HG03565 (cell line): Measurements from ENCODE around the gene STK24.

Experiments used
- ATAC-seq: cut with Tn5 transposase; IDR thresholded peaks from one replicate; pipeline ENCODE4 v1.9.1; 2021; ENCODE audit warnings: mild to moderate bottlenecking, moderate library complexity; ENCODE audit not compliant: unreplicated experiment

The STK24 gene

DNA sequence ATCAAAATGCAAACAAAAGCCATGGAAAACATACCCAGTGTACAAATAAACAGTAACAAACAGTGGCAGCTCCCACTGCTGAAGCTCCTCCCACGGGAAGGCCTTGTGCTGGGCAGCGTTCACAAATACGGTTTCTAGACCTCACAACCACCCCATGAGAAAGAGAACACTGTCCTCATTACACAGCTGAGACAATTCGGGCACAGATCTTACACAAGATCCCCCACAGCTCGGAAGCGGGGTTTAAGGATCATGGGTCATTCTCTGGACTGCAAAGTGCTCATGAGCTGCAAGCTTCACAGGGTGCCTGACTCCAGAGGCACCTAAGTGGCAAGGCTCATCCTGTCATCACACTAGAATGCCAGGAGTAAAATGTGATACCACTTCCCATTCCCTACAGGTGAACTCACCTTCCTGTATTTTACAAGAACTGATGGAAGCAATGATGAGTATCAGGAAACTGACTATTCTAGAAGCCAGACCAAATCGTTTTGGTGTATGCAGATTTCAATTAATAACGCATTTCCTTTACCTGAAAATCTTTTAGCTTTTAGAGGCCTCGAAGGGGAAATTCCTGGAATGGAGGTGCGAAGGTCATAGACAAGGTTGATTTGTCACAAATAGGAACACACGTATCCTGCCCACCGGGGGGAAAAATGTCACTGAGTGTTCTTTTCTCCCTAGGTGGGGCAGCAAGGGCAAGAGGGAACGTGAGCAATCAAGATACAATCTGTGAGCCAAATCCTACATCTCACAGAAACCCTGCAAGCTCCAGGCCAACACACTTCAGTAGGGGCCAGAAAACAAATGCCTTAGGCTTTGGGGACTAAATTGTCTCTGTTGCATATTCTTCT lies 41.2 kb downstream of the STK24 start:
- no peak for ATAC-seq

DNA sequence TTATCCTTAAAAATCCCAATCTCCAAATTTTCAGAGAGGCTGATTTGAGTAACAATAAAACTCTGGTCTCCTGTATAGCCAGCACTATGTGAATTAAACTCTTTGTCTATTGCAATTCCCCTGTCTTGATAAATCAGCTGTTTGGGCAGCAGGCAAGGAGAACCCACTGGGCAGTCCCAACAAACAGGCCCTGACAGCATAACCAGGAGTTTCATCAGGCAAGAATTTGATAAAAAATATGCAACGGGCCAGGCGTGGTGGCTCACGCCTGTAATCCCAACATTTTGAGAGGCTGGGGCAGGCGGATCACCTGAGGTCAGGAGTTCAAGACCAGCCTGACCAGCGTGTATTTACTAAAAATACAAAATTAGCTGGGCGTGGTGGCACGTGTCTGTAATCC lies 42.1 kb downstream of the STK24 start:
- no peak for ATAC-seq

GRCh38 chr13:98533912-98534311 lies 43.0 kb downstream of the STK24 start:
- ATAC-seq = no peak

DNA sequence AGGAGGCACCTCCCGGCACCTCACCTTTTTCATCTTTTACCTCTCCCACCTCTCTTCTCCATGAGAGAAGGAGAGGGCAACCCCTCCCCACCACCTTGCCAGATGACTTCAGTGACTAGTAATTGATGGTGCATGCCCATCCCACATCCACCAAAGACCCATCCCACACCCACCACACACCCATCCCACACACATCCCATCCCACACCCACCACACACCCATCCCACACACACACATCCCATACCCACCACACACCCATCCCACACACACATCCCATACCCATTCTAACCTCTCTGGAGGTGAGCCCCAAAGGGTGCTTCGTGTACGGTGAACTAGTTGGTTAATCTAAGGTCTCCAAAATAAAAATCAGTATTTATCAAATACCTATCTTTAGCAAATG lies 44.7 kb downstream of the STK24 start:
- ATAC-seq = no peak

DNA sequence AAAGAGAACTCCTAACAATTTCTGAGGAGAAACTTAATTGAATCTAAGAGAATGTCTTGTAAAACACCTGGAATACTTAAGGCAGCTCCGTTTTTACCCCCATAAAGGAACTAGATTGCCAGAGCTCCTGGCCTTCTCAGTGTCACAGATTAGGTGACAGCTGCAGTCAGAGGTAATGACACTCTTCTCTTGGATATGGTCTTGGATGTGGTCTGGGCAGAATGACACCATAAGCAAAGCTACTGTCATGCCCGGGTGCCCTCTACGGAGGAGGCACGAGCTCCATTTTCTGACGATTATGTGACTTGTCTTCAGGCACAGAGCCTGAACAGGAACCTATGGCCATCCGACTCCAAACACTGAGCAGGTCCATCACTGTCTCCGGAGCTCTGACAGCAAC lies 46.7 kb downstream of the STK24 start:
- no peak for ATAC-seq

DNA sequence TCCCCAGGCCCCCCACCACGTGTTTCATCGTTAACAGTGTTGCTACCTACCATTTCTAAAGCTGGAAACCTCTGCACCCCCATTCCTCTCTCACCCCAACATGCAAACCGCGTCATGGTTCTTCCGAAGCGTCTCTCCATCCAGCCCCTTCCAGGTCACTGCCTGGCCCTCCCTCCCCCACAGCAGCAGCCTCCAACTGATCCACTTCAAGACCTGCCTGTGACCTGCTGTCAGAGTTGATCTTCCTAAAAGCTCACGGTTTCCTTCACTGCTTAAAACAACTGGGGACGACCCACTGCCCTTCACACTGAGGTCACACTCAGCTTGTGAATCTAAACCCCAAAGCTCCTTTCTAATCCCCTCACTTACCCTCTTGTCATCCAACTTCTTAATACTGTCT lies 47.7 kb downstream of the STK24 start:
- no peak for ATAC-seq

GRCh38 chr13:98528663-98529064 lies 48.2 kb downstream of the STK24 start:
- ATAC-seq = no peak

DNA sequence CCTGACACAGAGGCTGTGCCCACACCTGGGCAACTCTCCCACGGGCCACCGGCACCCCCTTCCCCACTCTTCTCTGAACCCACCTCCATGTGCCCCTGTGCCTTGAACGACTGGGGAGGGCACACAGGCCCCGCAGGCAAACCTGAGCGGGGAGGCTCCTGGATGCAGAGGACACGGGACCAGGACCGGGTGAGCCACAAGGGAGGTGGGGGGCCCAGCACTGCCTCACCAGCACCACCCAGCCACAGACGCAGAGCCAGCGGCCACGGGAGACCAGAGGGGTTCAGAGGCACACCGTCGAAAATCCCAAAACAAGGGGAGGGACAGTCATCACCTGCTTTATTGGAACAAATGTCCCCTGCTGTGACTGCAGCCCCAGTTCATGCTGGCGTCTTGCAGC lies 49.4 kb downstream of the STK24 start:
- ATAC-seq = no peak

DNA sequence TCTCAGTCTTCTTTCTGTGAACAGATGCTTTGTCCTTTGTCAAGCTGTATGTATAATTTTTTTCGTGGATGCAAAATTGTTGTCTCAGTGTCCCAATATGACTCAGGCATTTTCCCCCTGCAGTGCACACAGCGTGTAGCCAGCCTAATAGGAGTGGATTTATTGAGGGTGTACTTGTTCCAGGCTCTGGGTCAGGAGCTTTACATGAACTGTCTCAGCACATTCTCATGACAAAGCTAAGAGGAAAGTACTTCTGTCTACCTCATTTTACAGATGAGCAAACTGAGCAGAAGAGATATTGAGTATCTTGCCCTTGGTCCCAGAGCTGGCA lies 50.8 kb downstream of the STK24 start:
- no peak for ATAC-seq

DNA sequence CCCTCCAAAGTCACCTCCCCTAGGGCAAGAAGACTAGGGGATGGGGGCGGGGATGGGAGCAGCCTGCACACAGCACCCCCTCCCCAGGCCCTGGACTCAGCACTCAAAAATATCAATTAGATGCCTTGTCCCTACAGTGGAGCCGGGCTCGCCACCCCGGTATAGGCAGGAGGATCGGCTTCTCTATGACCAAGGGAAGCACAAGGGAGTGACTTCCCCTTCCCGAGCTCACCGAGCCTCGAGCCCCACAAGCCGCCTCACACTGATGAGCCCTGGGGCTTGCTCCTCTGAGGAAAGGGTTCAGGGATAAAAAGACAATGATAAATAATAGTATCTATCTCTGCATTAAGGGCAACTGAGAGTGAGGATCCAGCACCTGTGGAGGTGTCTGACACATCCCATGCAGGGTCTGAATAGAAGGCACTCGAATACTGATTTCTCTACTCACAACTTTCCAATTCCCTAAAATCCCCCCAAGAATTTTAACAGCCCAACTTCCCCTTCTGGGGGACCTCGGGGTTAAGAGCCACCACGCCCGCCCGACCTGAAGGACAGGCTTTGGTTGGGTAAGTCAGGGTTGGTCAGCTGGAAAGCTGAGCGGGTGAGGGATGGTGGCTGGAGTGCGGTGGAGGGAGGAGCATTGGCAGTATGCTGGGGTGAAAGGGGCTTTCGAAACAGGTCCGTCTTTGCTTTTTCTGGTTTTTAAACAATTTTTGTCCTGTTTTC lies 51.3 kb downstream of the STK24 start:
- ATAC-seq = no peak

- ATAC-seq = no peak
Measured at GRCh38 chr13:98524793-98525192, 52.1 kb downstream of the STK24 start.

DNA sequence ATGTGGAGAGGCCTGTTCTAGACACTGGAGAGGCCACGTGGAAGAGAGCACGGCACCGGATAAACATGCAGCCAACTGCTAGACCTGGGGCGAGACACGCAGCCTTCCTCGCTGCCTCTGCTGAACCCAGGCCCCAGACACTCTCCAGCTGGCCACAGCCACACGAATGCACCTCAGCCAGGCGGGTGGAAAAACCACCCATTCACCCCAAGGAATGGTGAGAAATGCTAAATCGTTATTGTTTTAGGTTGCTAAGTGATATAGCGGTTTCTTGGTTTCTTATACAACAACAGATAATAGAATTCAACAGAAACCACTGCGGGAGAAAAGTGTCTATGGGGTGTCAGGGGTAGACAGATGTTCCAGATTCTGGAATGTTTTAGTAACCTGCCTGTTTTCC lies 52.5 kb downstream of the STK24 start:
- ATAC-seq = no peak

DNA sequence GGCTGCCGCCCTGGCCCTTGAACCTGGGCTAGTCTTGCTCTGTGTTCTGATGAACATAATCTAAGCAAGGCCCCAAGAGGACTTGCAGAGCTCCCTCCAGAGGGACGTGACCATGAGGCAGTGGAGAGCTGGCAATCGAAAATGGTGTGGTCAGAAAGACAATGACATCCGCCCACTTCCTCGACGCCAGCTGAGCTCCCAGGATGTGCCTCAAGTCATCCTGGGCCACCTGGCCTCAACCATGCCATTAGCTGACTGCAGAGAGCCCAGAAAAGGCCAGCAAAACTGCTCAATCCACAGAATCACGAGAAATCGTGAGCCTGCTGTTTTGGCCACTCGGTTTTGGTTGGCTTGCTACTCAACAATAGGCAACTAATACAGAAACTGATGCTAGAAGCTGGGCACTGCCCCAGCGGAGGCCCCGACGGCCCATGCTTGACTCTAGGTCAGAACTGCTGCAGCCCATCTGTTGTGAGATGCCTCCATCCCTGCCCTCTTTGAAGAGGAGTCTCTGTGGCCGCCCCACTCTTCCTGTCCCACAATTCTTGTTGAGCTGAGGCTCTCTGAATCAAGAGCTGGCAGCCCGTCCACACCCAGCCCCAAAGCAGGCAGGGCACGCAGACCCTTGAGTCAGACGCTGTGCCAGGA lies 53.3 kb downstream of the STK24 start:
- peak; percentile 50 for ATAC-seq

GRCh38 chr13:98522371-98522770 lies 54.5 kb downstream of the STK24 start:
- ATAC-seq = no peak

DNA sequence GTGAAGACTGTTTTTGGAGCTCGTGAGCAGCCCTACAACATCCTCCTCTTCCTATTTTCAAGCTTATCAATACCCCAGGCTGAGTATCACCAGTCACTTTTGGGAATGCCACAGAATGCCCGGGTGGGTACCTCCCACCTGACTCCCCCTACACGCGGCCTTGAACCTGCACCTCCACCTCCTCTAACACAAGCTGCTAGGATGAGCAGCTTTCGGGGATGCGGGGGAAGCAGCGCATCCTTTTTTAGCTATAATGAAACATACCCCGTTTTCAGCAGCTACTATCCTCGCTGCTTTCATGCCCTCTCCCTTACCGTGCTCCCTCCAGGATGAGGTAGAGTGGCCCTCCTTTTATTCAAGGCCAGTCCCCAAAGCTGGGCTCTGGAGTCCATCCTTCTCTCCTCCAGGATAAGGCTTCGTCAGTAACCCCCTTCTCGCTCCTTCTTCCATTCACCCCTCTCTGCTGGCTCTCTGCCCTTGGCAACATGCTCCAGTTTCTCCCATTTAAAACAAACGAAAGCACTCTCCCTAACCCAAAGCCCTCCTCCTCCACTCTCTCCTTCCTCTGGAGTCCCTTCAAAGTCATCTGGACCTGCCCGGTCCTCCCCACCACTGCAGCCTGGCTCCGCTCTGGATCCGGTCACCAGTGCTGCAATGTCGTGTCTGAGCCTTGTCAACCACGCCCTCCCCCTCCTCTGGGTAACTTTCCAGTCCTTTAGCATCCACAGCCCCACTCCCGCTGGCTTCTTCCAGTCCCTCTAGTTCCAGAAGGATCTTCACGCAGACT lies 55.3 kb downstream of the STK24 start:
- no peak for ATAC-seq

- no peak for ATAC-seq
Measured at GRCh38 chr13:98520674-98521449, 56.0 kb downstream of the STK24 start.

DNA sequence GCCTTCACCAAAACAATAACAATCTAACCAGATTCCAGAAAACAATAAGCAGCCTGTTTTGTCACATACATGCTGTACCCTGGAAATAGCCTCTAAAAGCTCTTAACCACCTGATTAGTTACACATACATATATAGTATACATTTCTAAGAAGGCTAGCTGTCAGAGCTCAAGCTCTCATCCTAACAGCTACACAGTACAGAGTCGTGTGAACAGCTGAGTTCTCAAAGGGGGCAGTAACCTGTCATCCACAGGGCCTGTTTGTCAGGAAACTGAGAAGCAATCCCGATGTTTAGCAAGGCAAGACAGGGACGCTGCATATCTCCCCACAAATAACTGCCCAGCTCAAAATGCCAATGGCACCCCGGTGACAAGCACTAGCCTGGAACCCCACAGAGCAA lies 56.9 kb downstream of the STK24 start:
- ATAC-seq = no peak

DNA sequence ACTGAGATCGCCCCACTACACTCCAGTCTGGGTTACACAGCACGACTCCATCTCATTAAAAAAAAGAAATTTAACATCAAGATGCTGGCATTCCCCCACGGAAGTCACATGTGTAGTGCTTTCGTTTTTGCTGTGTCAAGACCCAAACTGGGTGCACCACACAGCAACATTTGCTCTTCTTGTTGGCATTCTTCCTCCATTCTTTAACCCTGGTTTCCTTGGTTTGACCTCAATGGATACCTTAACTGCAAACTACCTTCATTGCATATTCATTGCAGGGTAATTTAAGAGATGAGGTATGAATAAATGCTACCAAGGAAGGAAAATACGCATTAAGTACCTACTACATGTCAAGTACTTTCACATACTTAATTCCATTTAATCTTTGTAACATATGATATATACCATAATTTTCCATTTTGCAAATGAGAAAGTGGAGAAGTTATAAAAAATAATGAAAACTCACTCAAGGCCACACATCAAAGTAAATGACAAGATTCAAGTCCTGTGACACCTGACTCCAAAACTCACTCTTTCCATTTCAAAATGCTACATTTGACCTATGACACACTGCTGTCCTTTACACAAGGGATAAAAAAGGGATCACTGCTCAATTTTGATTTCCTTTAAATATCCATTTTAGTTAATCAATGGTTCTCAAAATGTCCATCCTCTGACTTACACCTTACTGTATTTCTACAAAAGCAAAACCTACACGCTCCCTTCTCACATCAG lies 59.2 kb downstream of the STK24 start:
- peak; percentile 34 for ATAC-seq

DNA sequence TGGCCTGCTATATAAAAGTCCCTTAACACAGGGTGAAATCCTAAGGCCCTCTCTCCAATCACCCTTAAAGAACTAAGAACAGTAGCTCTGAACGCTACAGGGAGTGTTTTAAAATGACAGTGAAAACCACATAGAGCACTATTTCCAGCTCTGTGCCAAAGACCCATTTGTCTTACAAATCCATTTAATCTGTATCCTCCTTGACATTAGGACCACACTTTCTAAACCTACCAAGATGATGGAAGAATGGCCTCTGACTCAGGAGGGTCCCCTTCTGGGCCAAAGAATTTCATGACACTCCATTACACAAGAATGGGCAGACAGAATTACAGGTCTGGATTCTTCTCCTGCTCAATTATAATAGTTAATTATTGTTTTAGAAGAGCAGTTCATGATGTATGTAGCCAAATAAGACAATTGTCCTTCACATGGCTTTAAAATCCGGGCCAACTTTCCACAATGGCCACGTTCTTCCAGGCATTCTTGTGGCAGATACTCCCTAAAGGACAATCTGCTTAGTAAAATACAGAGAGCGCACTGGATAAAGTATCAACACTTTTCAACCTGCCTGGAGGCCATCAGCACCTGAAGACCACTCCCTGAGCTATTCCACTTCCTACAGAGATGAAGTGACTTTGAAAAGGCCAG lies 61.0 kb downstream of the STK24 start:
- no peak for ATAC-seq
